Cardiac muscle cell (in vitro differentiated cells and primary cell): ENCODE data around the gene ARHGEF26. TPM values are rescaled to one million over a fixed set of nuclear protein-coding genes. Genes with fewer than 3 reads are reported as not detected.
A peak's percentile ranks its signal among the peaks of the same experiment; 100 is the strongest.

ENCODE experiments used
- DNase-seq, 2 donors: peaks; one replicate each; pipeline versions ENCODE4 v3.0.0 to v3.0.0-alpha.2; 2010 to 2017; ENCODE audit warnings: low read depth in 1 of 2, low spot score in 1 of 2
- H3K27ac ChIP-seq: fragments of 200-600 bp; sonication (generic); 2 replicates; pipeline ENCODE4 v1.5.1; 2016
- H3K27me3 ChIP-seq: fragments of 200-600 bp; sonication (generic); 2 replicates; pipeline ENCODE4 v1.6.0; 2016; ENCODE audit warnings: control low read depth
- H3K36me3 ChIP-seq: fragments of 200-600 bp; sonication (generic); 2 replicates; pipeline ENCODE4 v1.5.1; 2016; ENCODE audit warnings: control low read depth
- H3K4me1 ChIP-seq: fragments of 200-600 bp; sonication (generic); 2 replicates; pipeline ENCODE4 v1.8.1; 2017; ENCODE audit warnings: low read depth, mild to moderate bottlenecking, mixed run types
- H3K4me3 ChIP-seq: fragments of 200-600 bp; sonication (generic); 2 replicates; pipeline ENCODE4 v1.5.1; 2016; ENCODE audit warnings: mild to moderate bottlenecking
- H3K9me3 ChIP-seq: fragments of 200-600 bp; sonication (generic); 2 replicates; pipeline ENCODE4 v1.5.1; 2017; ENCODE audit warnings: low read depth, mild to moderate bottlenecking, control low read depth
- polyA plus RNA-seq: library from polyadenylated mRNA; unstranded; fragments of >200 nt; fragmentation: Nextera tagmentation; extraction: Ambion mirVana; gene quantifications from 2 replicates; pipeline ENCODE4 v1.2.1, GENCODE V29; 2016
- total RNA-seq: library from RNA; depleted of rRNA; stranded (reverse); fragments of >200 nt; gene quantifications from 2 replicates; pipeline ENCODE4 v1.2.3, GENCODE V29; 2016
- TF ChIP-seq, protein P1 (sequence below): IDR thresholded peaks from 2 replicates; pipeline ENCODE4 v1.5.1; 2012; ENCODE audit warnings: low read depth, mild to moderate bottlenecking, low read length

Gene ARHGEF26
- total and polyA plus RNA-seq, 2 experiments from 2014 or later: 3.4 to 4.2 TPM

DNA sequence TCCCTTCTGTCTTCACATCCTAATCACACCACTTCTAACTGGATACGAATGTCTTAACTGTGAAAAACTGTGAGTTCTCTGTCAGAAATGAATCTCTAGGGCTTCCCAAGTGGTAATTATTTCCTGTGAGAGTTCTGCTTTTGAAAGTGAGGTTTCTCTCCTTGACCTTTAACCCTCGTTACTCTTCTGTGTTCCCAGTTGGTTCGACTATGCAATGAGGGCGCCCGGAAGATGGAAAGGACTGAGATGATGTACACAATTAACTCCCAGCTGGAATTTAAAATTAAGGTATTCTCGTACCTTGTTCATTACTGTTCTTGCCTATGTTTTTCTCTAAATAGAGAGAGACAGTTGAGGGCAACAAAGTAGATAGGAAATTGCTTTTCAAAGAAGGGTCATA is 96.5 kb downstream of the ARHGEF26 start:
- H3K27ac ChIP-seq: peak overlapping the region; percentile 22
- H3K36me3 ChIP-seq: no peaks in the 10 kb centered on the region
- TF ChIP-seq, protein P1, sequence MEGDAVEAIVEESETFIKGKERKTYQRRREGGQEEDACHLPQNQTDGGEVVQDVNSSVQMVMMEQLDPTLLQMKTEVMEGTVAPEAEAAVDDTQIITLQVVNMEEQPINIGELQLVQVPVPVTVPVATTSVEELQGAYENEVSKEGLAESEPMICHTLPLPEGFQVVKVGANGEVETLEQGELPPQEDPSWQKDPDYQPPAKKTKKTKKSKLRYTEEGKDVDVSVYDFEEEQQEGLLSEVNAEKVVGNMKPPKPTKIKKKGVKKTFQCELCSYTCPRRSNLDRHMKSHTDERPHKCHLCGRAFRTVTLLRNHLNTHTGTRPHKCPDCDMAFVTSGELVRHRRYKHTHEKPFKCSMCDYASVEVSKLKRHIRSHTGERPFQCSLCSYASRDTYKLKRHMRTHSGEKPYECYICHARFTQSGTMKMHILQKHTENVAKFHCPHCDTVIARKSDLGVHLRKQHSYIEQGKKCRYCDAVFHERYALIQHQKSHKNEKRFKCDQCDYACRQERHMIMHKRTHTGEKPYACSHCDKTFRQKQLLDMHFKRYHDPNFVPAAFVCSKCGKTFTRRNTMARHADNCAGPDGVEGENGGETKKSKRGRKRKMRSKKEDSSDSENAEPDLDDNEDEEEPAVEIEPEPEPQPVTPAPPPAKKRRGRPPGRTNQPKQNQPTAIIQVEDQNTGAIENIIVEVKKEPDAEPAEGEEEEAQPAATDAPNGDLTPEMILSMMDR: no peak
- H3K4me1 ChIP-seq: peaks cover 4% of the 10 kb centered on the region
- no peaks in the 10 kb centered on the region for H3K27me3 ChIP-seq
- H3K4me3 ChIP-seq: no peak overlapping the region
- H3K9me3 ChIP-seq: no peaks in the 10 kb centered on the region
- DNase-seq: no peak

DNA sequence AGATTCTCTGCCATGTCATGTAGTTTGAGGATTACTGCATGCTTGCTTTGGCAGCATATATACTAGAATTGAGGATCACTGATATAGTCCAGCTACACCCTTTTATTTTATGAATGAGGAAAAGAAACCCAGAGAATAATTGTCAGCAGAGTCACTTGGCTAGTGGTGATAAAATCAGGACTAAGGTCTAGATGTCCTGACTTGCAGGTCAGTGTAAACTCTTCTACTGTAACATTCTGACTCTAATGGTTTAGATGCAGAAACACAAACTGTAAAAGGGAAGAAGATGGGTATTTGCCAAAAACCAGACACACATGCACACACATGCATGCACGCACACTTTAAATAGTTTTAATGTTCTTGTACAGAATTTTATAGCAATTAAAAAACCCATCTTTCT is 97.5 kb downstream of the ARHGEF26 start:
- Histone ChIP-seq H3K27me3 (no peaks in the 10 kb centered on the region), H3K9me3 (no peaks in the 10 kb centered on the region), H3K4me1 (peaks cover 4% of the 10 kb centered on the region), H3K27ac (no peak overlapping the region), H3K4me3 (no peak overlapping the region), H3K36me3 (no peaks in the 10 kb centered on the region)
- no peak for DNase-seq
- TF ChIP-seq, protein P1: no peak

DNA sequence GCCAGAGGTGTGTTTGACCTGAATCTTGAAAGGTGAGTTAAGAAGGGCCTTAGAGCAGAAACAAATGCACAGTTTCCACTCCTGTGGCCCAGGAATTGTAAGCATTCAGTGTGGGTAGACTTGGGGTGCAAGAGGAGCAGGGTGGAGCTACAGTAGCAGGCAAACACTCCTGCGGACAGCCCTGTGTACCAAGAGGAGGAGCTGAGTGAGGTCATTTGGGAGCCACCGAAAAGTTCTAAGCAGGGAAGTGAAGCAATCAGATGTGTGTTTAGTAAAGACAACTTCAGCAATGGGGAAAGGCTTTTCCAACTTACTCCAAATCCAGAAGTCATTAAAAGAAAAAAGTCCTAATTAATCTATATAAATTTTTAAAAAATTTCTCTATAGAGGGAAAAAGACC is 99.3 kb downstream of the ARHGEF26 start:
- Histone ChIP-seq H3K4me1 (peaks cover 4% of the 10 kb centered on the region), H3K27ac (no peak overlapping the region), H3K9me3 (no peaks in the 10 kb centered on the region), H3K4me3 (no peak overlapping the region), H3K36me3 (no peaks in the 10 kb centered on the region), H3K27me3 (no peaks in the 10 kb centered on the region)
- DNase-seq: no peak
- TF ChIP-seq, protein P1: no peak

DNA sequence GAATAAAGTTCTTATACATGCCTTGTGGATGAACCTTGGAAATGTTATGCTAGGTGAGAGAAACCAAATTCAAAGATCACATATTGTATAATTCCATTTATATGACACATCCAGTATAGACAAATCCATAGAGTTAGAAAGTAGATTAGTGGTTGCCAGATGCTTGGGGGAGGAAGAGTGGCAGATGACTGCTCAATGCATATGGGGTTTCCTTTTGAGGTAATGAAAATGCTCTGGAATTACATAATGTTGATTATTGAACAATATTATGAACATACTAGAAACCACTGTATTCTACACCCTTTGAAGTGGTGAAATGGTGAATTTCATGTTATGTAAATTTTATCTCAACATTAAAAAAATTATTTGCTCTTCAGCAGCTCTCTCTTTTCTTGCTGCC is 102.3 kb downstream of the ARHGEF26 start:
- Histone ChIP-seq H3K4me1 (no peaks in the 10 kb centered on the region), H3K27ac (no peak overlapping the region), H3K27me3 (no peaks in the 10 kb centered on the region), H3K36me3 (no peaks in the 10 kb centered on the region), H3K9me3 (no peaks in the 10 kb centered on the region), H3K4me3 (no peak overlapping the region)
- TF ChIP-seq, protein P1: no peak
- DNase-seq: no peak

DNA sequence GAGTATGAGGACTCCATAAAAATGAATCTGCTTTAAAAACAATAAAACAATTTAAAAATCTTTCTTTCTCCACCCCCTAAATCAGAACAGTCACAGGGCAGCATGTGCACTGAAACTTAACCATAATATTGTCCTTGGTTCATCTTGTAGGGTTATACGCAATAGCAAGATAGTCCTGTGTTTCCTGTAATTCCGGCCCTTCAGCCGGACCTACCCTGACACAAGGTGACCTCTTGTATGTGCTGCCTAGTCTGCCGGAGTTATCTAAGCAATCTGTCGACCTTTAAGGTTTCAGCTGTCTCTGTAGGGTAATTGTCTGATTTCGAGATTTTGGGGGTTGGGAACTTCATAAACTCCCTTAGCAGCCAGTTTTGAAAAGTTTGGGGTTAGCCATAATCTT is 103.2 kb downstream of the ARHGEF26 start:
- DNase-seq: no peak
- TF ChIP-seq, protein P1: no peak
- H3K27me3 ChIP-seq: peaks cover 4% of the 10 kb centered on the region
- H3K4me3 ChIP-seq: no peak overlapping the region
- no peaks in the 10 kb centered on the region for H3K9me3 ChIP-seq
- no peaks in the 10 kb centered on the region for H3K36me3 ChIP-seq
- H3K4me1 ChIP-seq: no peaks in the 10 kb centered on the region
- H3K27ac ChIP-seq: no peak overlapping the region

DNA sequence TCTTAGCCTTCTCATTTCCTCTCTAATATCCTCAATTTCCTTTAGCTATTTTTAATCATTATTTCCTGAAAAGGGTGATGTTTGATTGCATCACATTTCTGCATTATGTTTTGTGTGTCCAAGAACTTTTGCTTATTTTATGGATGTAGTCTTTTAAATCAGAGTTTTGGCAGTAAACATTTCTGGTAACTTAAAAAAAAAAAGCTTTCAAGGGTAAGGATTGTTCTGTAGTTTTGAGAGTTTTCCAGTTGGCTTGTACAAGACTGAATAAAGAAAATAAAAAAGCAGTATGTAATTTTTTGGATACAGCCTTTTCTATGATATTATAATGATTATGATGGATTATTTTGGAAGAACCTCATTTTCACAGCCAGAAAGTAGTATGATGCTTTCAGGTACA is 103.7 kb downstream of the ARHGEF26 start:
- Histone ChIP-seq H3K4me1 (no peaks in the 10 kb centered on the region), H3K27ac (no peak overlapping the region), H3K36me3 (no peaks in the 10 kb centered on the region), H3K4me3 (no peak overlapping the region), H3K27me3 (peaks cover 9% of the 10 kb centered on the region), H3K9me3 (no peaks in the 10 kb centered on the region)
- DNase-seq: no peak
- TF ChIP-seq, protein P1: no peak
